K562 (cell line): Measurements from ENCODE around the gene COASY. TPM values are rescaled to one million over a fixed set of nuclear protein-coding genes. Genes with fewer than 3 reads are reported as not detected.

Experiments
- CBFB ChIP-seq: sonication (generic); formaldehyde crosslinking; IDR thresholded peaks from 2 replicates; pipeline ENCODE4 v1.4.0; 2020; ENCODE audit warnings: mild to moderate bottlenecking, missing genetic modification reagents
- HOMEZ ChIP-seq: fragments of 250-450 bp; sonication (Bioruptor Pico); IDR thresholded peaks from 2 replicates; pipeline ENCODE4 v1.4.0; 2020; ENCODE audit warnings: mild to moderate bottlenecking, moderate library complexity
- SREBF2 ChIP-seq: sonication (generic); formaldehyde crosslinking; IDR thresholded peaks from 2 replicates; pipeline ENCODE4 v1.4.0; 2020; ENCODE audit warnings: mild to moderate bottlenecking, missing genetic modification reagents
- TEAD1 ChIP-seq, 2 experiments: fragments of 450-650 bp in 1 of 2; sonication (generic) in 1 of 2; formaldehyde crosslinking; IDR thresholded peaks; 2 replicates each; pipeline versions ENCODE4 v1.4.0 to v1.8.0; 2020 to 2022; ENCODE audit warnings: mild to moderate bottlenecking in 2 of 2, missing genetic modification reagents in 1 of 2
- TEAD4 ChIP-seq, 2 experiments: sonication (generic) in 1 of 2; formaldehyde crosslinking in 1 of 2; IDR thresholded peaks; 2 replicates each; pipeline versions ENCODE4 v1.6.1 to v1.8.0; 2012 to 2022; ENCODE audit warnings: borderline replicate concordance in 1 of 2, inconsistent platforms in 1 of 2, low read length in 1 of 2, mild to moderate bottlenecking in 1 of 2, missing genetic modification reagents in 1 of 2
- WHSC1 ChIP-seq: IDR thresholded peaks from one replicate; pipeline ENCODE4 v1.6.1; 2012; ENCODE audit warnings: low read length, control low read depth, inconsistent platforms
- ZBTB43 ChIP-seq: sonication (generic); formaldehyde crosslinking; IDR thresholded peaks from 2 replicates; pipeline ENCODE4 v1.8.0; 2023; ENCODE audit warnings: mild to moderate bottlenecking, missing genetic modification reagents
- ZNF165 ChIP-seq: fragments of 250-450 bp; sonication (Bioruptor Pico); IDR thresholded peaks from 2 replicates; pipeline ENCODE4 v1.4.0; 2020; ENCODE audit warnings: borderline replicate concordance
- ZNF644 ChIP-seq: fragments of 200-800 bp; sonication (Bioruptor generic); IDR thresholded peaks from 2 replicates; pipeline ENCODE4 v1.6.1; 2016; ENCODE audit warnings: low read depth, missing genetic modification characterization, missing compliant biosample characterization
- ZNF717 ChIP-seq: fragments of 250-450 bp; sonication (Bioruptor Pico); IDR thresholded peaks from 2 replicates; pipeline ENCODE4 v1.5.0; 2021
- polyA plus RNA-seq, 8 experiments: library from polyadenylated mRNA; depleted of rRNA in 4 of 8; stranded (reverse) in 5 of 8; unstranded in 3 of 8; fragments of >200 nt; fragmentation: Nextera tagmentation in 2 of 8; fragmentation: Illumina TruSeq in 1 of 8; extraction: Ambion mirVana in 2 of 8; extraction: Trizol in 1 of 8; gene quantifications; 2 replicates each; pipeline versions ENCODE4 v1.2.1 to v1.2.3, GENCODE V29; 2011 to 2014; ENCODE audit warnings: inconsistent platforms in 1 of 8, missing spikeins in 1 of 8
- total RNA-seq, 7 experiments: library from RNA; depleted of rRNA in 6 of 7; stranded (reverse); fragments of >200 nt in 6 of 7; fragmentation: Illumina TruSeq in 2 of 7; extraction: Trizol in 2 of 7; gene quantifications; 2 replicates each; pipeline versions ENCODE4 v1.2.1 to v1.2.3, GENCODE V29; 2011 to 2021; ENCODE audit warnings: low replicate concordance in 1 of 7
- TF ChIP-seq, protein P1 (sequence below): fragments of 450-650 bp; IDR thresholded peaks from 2 replicates; pipeline ENCODE4 v1.6.1; 2016; ENCODE audit warnings: low read depth

Gene COASY
- total and polyA plus RNA-seq, 9 of the 15 experiments (the other 6 are each of a cell fraction or from before 2014, with no cell fraction given), result 25.4 to 175 (median 62.3) TPM

DNA sequence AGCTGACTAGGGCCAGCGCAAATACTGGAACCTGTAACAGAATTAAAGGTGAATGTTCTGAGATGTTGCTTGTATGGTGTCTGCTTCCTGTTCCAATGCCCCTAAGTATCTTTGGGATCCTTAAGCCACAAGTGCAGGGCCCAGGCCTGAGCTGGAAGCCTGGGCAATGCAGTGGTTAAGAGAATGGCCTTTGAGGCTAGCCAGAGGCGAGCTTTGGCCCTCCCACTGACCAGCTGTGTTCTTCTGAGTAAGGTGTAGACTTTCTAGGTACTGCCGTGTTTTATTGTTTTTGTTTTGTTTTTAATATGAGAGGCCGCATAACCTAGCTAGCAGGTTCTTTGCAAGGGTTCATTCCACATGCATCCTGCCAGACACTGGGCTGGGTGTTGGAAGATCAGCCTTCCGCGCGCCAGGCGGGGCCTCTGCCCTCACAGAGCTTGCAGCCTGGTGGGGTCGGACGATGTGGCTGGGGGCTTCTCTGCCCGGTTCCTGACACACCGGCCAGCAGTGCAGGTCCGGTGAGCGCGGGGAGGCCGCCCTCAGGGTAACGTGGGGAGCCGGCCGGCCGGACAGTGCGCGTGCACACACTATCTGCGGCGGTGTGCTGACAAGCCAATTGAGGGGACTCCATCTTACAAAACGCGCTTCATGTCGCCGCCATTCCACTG is 4.4 kb downstream of the COASY start (continued):
- TF ChIP-seq, protein P1, sequence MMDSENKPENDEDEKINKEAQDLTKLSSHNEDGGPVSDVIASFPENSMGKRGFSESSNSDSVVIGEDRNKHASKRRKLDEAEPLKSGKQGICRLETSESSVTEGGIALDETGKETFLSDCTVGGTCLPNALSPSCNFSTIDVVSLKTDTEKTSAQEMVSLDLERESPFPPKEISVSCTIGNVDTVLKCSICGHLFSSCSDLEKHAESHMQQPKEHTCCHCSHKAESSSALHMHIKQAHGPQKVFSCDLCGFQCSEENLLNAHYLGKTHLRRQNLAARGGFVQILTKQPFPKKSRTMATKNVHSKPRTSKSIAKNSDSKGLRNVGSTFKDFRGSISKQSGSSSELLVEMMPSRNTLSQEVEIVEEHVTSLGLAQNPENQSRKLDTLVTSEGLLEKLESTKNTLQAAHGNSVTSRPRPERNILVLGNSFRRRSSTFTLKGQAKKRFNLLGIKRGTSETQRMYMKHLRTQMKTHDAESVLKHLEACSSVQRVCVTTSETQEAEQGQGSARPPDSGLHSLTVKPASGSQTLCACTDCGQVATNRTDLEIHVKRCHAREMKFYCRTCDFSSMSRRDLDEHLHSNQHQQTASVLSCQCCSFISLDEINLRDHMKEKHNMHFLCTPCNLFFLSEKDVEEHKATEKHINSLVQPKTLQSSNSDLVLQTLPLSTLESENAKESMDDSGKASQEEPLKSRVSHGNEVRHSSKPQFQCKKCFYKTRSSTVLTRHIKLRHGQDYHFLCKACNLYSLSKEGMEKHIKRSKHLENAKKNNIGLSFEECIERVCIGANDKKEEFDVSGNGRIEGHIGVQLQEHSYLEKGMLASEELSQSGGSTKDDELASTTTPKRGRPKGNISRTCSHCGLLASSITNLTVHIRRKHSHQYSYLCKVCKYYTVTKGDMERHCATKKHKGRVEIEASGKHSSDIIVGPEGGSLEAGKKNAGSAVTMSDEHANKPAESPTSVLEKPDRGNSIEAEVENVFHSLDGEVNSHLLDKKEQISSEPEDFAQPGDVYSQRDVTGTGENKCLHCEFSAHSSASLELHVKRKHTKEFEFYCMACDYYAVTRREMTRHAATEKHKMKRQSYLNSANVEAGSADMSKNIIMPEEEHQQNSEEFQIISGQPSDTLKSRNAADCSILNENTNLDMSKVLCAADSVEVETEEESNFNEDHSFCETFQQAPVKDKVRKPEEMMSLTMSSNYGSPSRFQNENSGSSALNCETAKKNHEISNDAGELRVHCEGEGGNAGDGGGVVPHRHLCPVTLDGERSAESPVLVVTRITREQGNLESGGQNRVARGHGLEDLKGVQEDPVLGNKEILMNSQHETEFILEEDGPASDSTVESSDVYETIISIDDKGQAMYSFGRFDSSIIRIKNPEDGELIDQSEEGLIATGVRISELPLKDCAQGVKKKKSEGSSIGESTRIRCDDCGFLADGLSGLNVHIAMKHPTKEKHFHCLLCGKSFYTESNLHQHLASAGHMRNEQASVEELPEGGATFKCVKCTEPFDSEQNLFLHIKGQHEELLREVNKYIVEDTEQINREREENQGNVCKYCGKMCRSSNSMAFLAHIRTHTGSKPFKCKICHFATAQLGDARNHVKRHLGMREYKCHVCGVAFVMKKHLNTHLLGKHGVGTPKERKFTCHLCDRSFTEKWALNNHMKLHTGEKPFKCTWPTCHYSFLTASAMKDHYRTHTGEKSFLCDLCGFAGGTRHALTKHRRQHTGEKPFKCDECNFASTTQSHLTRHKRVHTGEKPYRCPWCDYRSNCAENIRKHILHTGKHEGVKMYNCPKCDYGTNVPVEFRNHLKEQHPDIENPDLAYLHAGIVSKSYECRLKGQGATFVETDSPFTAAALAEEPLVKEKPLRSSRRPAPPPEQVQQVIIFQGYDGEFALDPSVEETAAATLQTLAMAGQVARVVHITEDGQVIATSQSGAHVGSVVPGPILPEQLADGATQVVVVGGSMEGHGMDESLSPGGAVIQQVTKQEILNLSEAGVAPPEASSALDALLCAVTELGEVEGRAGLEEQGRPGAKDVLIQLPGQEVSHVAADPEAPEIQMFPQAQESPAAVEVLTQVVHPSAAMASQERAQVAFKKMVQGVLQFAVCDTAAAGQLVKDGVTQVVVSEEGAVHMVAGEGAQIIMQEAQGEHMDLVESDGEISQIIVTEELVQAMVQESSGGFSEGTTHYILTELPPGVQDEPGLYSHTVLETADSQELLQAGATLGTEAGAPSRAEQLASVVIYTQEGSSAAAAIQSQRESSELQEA, result no peak
- peak; percentile 78 for TF ChIP-seq TEAD4 (IDR thresholded peaks at IDR 0.05; ENCODE audit: low read length)
- no peak for TF ChIP-seq TEAD4 (CRISPR knock-in tag; IDR thresholded peaks at IDR 0.05; ENCODE audit: borderline replicate concordance)
- TF ChIP-seq ZNF717 (CRISPR knock-in tag), result peak; percentile 20; the same call in 1 of the 2 replicates
- TF ChIP-seq SREBF2 (CRISPR knock-in tag), result peak; percentile 88; the same call in 1 of the 2 replicates
- TF ChIP-seq HOMEZ (CRISPR knock-in tag), result peak; percentile 46; the same call in 1 of the 2 replicates
- peak; percentile 71; the same call in 1 of the 2 replicates for TF ChIP-seq CBFB (CRISPR knock-in tag)
- 0 out of 2 replicates have a peak, but pooled peaks have one; percentile 23 for TF ChIP-seq ZNF165 (CRISPR knock-in tag)
- no peak for TF ChIP-seq WHSC1
- TF ChIP-seq ZNF644, result no peak
- no peak for TF ChIP-seq TEAD1 (CRISPR knock-in tag; IDR thresholded peaks at IDR 0.05)
- TF ChIP-seq ZBTB43 (CRISPR knock-in tag), result no peak
